Measurements from ENCODE around the gene HAUS7.

HAUS7 gene

DNA sequence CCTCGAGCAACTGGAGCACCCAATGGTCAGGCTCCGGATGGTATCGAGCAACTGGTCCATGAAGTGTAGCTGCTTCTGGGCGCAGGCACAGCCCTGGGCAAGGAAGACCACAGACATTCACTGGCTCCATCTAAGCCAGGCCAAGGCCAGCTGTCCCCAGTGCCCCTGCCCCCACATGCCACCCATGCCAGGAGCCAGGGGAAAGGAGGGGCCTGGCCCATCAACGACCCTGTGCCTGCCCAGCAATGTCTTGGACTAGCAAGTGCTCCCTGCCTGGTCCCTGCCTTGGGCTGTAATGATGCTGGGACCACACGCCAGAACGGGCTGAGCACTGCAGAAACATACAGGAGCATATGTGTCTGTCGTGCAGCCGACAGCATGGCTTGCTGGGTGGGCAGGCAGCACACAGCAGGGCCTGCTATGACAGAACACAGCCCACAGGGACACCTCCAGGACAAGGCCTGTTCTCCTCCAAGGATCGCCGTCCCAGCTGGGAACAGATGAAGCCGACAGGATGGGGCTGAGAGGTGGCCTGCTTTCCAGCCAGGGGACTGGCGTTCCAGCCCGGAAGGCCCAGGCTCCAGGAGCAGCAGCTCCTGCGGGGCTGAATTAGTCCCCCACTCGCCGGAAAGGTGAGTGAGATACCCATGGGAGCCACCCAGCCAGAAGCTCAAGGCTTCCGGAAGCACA is 13.1 kb downstream of the HAUS7 start:
- in situ Hi-C loops (cut with MboI; ENCODE audit: low sequenced_read_pairs): no loop called here

DNA sequence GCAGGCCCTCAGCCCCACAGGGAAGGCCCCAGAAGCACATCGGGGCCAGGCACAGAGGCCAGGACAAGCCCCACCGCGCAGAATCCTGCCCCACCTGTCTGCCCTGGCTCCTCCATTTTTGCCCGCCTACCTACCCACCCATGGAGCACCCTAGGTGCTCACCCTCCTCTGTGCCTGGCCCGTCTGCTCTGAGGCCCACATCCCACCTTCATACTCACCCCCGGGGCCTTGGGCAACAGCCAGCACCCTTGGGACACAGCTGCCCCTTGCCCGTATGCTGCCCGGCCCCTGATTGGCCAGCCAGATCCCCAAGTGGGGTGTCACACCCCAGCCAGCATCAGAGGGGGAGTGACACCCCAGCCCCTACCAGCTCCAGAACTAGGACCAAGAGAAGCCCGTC is 13.7 kb downstream of the HAUS7 start:
- in situ Hi-C loops (cut with MboI; ENCODE audit: low sequenced_read_pairs): no loop called here

DNA sequence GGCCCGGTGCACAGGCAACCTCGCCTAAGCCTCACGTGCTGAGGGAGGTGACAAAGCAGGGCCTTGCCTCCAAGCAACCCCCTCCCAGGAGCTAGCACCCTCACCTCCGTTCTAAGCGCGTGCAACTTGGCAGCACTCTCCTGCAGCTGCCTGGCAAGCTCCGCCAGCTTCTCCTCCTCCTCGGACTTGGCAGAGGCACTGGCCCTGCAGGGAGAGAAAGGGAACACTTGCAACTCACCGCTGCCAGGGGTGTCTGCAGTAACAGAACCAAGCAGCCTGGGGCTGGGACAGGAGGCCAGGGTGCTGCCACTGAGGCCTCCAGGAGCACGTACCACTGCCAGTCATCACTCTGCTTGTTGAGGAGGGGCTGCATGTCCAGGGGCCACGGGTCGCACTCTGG is 14.2 kb downstream of the HAUS7 start:
- in situ Hi-C loops (cut with MboI; ENCODE audit: low sequenced_read_pairs): no loop called here

DNA sequence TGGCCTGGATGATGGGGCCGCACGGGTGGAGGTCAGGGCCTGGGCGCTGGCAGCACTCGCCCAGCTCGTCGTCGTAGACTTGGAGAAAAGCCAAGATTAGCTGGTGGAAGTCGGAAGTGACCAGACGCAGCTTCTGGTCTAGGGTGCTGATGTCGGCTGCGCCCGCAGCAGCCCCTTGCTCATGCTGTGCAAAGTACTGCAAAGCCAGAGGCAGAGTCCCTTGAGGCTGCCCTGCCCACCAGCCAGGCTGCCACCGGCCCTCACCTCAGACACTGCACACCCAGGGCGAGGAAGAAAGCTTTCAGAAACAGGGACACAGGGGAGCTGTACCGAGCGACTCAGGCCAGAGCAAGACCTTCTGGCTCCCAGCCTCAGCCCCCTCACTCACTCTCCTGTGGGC is 14.8 kb downstream of the HAUS7 start:
- in situ Hi-C loops (cut with MboI; ENCODE audit: low sequenced_read_pairs): no loop called here

DNA sequence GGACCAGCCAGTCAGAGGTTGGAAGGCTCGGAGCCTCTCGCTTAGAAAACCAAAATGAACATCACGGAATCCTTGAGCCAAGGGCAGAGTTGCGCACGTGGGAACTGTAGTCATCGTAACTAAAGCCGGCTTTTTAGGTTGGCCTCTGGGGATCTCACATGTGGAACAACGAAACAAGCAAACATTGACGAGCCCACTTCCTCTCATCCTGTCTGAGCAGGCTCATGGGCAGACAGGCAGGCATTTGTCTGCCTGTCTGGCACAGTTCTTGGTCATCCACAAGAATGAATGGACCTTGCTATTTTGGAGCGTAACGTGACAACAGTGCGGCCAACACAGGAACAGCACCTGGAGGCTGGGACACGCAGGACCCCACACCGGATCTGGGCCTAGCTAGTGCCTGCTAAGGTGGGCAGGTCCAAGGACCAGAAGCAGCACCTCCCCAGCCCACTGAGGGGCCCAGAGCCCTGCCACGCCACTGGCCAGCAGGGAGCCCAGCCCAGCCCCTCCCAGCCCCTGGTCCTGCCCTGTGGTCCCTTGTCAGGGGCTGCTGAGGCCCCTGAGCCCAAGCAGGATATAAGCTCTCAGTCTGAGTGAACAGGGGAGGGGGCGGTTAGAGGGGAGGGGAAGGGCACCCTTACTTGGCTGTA is 15.3 kb downstream of the HAUS7 start:
- in situ Hi-C loops (cut with MboI; ENCODE audit: low sequenced_read_pairs): no loop called here

DNA sequence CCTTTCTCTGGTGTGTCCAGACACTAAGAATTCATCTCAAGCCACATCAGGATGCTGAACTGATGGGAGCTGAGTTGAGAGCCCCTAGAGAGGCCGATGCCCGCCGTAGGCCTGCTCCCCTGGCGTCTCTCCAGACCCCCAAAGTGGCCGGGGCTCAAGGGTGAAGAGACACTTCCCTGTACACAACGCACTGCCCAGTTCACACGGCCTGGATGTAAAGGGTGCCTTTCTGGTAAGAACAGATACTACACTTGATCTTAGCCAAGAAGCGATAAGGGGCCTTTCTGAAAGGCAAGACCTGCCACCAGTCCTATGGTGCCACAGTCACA is 19.5 kb downstream of the HAUS7 start:
- in situ Hi-C loops (cut with MboI; ENCODE audit: low sequenced_read_pairs): no loop called here

DNA sequence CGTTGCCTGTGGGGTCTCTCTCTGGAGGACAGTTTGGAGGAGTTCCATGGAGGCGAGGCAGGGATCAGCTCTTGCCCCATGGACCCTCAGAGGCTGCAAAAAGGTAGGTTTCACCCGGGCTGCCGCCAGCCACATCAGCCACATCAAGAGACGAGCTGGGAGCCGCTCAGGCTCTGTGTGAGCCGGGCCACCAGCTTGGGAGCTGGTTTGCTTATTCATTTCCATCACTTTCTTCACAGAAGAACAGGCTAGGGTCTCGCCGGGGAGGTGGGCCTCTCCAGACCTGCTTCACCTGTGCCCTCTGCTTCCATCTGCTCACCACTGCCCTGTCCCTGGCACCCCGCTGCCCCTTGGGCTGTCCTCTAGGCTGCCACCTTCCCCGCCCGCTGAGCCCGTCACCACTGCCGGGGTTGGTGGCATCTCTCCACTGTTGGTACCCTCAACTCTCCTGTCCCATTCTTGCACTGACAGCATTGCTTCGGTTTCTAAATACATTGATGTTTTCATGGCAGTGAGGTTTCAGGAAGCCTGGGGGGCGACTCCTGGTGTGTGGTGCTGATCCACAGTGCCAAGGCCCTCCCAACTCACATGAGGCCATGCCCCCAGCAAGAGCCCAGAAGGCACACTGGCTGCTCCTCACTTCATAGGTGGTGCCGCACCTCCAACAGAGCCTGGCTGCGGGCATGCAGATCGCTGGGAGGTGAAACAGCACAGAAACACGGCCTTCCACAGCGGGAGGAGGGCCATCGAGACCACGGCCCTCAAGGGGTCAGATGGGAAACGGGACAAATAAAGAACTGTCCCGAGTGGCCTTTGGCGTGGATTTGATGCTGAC is 20.0 kb downstream of the HAUS7 start:
- in situ Hi-C loops (cut with MboI; ENCODE audit: low sequenced_read_pairs): no loop called here

DNA sequence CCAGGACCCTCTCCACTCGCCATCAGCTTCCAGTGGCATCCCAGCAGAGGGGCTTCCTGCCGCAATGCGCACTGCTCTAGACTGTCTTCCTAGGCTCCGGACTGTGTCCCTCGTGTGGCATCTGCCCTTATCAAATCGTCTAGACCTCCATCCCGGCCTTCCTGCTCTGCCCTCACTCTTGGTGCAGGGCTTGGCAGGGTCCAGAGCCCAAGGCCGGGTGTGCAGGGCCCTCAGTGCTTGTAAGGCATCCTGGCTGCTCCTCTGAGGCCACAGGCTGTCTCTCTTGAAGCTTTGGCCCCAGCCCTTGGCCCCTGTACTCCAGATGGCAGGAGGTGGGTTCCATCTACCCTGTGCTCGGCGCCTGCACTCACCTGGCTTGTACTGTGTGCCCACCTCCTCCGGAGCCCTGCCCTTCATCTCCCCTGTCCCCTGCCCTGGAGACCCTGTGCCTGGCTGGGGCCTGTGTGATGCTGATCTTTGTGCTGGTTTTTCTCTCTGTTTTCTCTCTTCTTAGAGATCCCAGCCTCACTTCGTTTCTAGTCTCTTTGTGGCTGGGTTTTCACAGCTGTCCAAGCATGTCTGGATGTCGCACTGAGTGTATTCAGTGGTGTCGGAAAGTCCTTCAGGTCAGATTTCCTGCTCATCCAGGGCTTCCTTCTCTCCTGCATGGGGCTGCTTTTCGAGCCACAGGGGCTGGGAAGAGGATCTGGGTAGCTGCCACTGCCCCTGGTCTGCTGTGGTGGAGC is 20.8 kb downstream of the HAUS7 start:
- in situ Hi-C loops (cut with MboI; ENCODE audit: low sequenced_read_pairs): no loop called here

DNA sequence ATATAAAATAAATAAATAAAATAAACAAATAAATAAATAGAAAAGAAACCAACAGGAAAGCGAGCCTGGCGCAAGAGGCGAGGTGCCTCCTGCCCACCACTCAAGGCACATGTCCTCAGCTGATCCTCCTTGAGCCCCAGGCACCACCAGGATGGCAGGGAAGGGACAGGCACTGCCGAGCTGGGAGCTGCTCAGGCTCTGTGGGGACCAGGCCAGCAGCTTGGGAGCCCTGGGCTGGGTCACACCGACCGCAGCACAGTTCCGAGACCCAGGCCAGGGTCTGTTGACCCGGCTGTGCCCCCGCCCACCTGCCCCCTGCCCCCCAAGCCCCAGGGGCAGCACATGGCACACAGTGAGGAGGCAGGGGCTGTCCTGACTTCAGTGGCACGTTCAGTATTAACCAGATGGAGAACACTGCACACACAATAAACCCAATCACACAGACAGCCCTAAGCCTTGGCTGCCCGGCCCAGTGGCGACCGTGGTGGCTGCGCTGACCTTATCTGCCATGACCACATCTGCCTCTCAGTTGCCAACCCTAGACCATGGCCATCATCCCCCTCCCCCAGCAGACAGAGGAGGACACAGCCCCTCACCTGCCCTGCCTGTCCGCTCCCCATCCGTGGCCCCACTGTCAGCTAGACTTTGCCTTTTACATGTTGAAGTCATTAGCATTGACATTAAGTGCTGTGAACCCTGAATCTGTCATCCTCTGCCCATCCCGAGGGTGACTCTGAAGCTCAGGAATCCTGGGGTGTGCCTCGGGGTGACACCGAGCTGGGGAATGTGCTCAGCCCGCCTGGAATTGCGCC is 21.6 kb downstream of the HAUS7 start:
- in situ Hi-C loops (cut with MboI; ENCODE audit: low sequenced_read_pairs): no loop called here

DNA sequence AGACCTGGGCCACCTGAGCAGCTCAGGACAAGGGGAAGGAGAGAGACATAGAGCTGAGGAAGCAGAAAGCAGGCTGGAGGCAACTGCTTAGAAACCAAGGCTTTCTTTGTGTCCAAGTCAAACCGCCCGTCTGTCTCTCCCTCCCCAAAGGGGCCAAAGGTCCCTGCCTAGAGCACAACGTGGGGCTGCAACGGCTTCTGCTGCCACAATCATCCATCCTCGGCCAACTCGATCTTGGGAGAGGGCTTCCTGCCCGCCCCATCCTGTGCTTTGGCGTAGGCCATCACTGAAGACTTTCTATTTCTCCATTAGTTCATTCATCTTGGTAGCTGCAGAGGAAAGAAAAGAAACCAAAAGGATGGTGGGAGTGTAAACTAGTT is 22.8 kb downstream of the HAUS7 start:
- in situ Hi-C loops (cut with MboI; ENCODE audit: low sequenced_read_pairs): no loop called here

DNA sequence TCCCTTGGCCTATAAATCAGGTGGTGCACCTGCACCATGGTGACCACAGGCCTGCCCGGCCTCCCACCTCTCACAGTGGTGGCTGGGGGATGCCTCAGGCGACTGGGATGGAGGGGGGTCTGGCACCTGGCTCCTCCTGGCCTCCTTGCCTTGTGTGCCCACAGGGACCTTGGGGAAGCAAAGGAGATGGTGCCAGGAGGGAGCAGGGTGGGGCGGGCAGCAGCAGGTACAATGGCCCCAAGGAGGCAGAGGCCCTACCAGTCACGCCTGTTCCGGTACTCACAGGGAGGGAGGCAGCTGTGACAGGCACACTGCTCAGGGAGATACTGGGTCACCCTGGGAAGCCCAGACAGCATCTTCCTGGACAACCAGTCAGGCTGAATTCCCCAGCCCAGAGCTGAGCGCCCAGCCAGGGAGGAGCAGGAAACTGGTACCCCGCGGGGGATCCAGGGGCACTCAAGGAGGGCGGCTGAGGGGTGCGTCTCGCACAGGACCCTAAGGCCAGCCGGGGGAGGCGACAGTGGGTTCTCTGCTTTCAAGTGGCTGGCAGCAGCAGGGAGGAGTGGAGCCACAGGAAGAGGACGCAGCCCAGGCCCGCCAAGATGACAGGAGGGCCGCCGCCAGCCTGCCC is 23.3 kb downstream of the HAUS7 start:
- in situ Hi-C loops (cut with MboI; ENCODE audit: low sequenced_read_pairs): no loop called here

DNA sequence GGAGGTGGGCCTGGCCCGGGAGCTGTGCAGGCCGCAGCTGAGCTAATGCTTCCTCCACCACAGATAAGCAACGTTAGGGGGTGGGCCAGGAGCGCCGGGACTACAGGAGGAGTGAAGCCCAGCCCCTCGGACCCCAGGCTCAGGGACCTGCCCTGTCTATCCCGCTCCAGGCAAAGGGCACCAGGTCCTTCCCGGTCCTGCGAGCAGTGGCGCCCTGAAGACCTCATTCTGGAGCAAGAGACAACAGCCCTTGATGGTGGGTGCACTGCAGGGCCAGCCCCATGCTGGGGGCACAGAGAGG is 23.8 kb downstream of the HAUS7 start:
- in situ Hi-C loops (cut with MboI; ENCODE audit: low sequenced_read_pairs): no loop called here

DNA sequence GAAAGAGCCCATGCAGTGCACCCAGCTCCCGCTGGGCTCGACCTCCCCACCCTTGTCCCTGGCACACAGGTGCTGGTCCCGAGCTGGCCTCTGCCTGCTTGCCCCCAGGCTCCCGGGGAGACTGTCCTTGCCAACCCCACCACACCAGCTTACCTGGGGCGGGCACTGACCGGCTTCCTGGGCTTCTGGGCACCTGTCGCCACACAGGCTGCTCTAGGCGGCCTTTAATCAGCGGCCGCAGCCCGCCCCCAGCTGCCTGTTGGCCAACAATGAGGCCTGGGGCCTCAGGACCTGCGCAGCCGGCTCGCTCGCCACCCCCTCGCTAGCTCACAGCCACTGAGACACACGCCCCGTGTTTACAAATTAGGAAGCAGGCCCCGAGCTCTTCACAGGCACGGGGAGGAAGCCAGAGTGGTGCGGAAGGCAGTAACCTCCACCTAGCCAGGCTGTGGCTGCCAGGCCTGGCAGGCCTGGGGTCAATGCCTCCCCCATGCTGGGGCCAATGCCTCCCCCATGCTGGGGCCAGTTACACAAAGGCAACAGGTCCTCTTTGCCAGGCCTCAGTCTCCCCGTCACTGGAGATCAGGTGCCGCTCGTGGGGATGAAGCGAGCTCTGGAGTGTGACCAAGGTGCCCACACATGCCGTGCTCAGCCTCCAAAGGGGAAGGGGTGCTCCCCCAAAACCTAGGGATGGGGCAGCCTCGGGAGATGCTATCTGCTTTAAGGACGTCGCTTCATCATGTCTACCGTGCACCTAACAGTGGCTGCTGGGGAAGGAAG is 24.3 kb downstream of the HAUS7 start, which contains the start of gene TREX2:
Gene TREX2 (minus strand): TSS at position 201 of the 780 bp plus-strand sequence. CDS start 626 bp downstream, outside the sequence.
- in situ Hi-C loops (cut with MboI; ENCODE audit: low sequenced_read_pairs): no loop called here

DNA sequence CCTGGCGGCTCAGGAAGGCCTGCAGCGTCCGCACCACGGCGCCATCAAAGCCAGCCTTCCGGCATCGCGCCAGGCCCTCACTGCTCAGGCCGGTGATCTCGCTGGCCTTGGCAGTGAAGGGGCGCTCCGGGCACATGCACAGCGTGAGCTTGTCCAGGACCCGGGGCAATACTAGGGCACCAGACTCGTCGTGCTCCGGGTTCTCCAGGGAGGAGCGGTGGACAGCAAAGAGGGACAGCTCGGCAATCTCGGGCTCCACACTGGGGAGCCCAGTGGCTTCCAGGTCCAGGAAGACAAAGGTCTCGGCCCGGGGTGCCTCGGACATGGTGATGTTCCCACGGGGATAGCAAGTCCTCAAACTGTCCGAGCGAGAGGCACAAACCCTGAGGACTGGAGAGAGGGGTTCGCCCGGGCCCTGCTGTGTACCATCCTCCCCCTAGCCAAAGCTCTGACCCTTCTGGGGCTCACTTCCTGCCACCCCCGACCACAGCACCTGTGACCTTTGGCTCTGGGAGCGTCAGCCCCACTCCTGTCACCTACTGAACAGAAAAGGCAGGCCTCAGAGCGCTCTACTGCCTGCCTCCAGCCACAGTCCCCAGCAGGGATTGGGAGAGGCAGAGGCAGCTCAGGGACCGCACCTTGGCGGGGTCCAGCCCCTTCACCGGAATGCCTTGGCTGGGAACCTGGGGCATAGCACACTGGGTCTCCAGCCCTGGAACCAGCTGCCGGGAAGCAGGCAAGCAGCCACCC is 25.1 kb downstream of the HAUS7 start:
- in situ Hi-C loops (cut with MboI; ENCODE audit: low sequenced_read_pairs): no loop called here

DNA sequence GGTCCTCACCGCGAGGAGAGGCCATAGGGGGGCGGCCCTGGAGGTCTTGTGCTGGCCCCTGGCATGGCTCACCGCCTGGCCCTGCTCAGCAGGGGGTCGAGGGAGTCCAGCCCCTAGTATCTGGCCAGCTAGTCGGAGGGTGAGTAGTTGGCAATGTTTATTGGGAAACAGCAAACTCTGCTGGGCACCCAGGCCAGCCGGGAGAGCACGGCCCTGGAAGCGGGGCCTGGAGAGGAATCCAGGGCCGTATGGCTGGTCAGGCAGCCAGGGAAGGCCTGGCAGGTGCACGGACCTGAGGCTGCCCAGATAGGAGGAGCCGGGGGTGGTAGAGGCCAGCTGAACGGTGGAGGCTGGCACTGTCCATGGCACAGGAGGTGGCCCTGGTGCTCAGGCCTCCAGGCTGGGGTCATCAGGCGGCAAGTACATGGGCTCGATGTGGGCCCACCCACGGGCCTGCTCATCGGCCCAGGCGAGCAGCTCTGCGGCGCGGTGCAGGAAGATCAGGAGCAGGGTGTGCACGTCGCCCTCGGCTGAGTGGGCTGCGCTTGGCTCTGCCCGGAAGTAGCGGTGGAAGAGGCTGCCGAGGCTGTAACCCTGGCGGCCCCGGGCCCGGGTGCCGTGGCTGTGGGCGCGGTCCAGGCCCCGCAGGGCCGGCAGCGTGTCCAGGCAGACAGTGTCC is 25.9 kb downstream of the HAUS7 start:
- in situ Hi-C loops (cut with MboI; ENCODE audit: low sequenced_read_pairs): no loop called here

DNA sequence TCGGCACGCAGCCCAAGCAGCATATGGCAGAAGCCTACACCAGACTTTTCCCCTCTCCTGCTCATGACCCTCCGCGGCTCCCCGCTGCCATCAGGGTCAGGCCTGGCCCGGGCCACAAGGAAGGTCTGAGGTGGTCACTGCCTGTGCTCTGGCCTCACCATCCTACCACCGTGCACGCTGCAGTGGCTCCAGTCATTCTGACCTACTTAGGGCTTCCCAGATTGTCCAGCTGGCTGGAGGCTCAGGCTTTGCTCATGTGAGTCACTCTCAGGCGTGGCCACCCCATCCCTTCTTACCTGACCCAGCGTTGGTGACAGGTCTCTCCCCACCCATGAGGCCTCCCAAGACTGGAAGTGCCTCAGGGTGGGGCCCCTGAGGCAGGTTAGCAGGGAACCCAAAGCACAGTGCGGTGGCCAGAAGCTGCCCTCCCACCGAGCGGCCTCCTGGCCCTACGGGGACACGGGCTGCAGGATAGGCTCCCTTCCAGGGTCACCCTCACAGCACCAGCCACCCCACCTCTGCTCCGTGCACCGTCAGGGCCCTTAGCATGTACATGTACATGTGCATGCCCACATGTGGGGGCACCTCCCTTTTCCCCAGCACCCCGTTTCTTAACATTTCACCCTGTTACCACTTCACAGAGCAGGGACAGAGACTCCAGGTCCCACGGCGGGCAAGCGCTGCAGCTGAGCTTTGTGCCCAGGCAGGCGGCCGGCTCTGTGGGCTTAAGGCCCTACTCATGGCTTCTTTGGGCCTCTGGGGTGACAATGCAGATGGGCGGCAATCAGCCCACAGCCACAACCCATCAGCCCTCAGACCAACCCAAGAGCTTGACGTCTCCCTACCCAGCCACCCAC is 26.7 kb downstream of the HAUS7 start:
- in situ Hi-C loops (cut with MboI; ENCODE audit: low sequenced_read_pairs): no loop called here

DNA sequence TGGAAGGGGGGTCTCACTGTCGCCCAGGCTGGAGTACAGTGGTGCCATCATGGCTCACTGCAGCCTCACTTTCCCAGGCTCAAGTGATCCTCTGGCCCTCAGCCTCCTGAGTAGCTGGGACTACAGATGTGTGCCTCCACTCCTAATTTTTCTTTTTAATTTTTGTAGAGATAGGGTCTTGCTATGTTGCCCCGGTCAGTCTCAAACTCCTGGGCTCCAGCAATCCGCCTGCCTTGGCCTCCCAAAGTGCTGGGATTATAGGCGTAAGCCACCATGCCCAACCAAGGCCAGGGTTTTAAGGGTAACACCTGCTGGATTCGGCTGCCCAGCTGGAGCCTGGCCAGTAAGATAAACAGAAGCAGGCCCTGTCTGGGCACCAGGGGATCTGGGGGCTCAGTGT is 27.9 kb downstream of the HAUS7 start:
- in situ Hi-C loops (cut with MboI; ENCODE audit: low sequenced_read_pairs): no loop called here

All from HL-60/S4 treated with retinoic acid at 250 ng/mL for 4 days and 3 days (cell line).